SU-DHL-6 (cell line): Measurements from ENCODE around the gene C19orf81.

Source experiments
- H2AFZ ChIP-seq: fragments of 200-600 bp; sonication (generic); 2 replicates; pipeline ENCODE4 v1.6.1; 2014; ENCODE audit warnings: low read depth, mild to moderate bottlenecking, moderate library complexity, mixed read lengths, antibody characterized with exemption, low read length; ENCODE audit not compliant: severe bottlenecking
- H3F3A ChIP-seq: fragments of 200-600 bp; shearing (Covaris generic); 2 replicates; pipeline ENCODE4 v1.6.0; 2016; ENCODE audit warnings: antibody characterized with exemption, mild to moderate bottlenecking; ENCODE audit not compliant: insufficient read depth
- H3K27ac ChIP-seq: fragments of 200-600 bp; sonication (generic); 2 replicates; pipeline ENCODE4 v1.5.1; 2016; ENCODE audit warnings: low read depth, mild to moderate bottlenecking, low read length, moderate library complexity, mixed read lengths
- H3K27me3 ChIP-seq: fragments of 200-600 bp; sonication (generic), shearing (Covaris generic); 2 replicates; pipeline ENCODE4 v1.6.0; 2014; ENCODE audit warnings: mild to moderate bottlenecking, low read length
- H3K36me3 ChIP-seq: fragments of 200-600 bp; sonication (generic); 2 replicates; pipeline ENCODE4 v1.6.1; 2014; ENCODE audit warnings: mild to moderate bottlenecking, low read length, mixed read lengths
- H3K4me2 ChIP-seq: fragments of 300-600, 200-600 bp; shearing (Covaris generic), sonication (generic); 2 replicates; pipeline ENCODE4 v1.6.0; 2014; ENCODE audit warnings: low read length, low read depth, mild to moderate bottlenecking; ENCODE audit not compliant: poor library complexity, severe bottlenecking
- H3K4me3 ChIP-seq: fragments of 200-600 bp; sonication (generic); 2 replicates; pipeline ENCODE4 v1.5.1; 2014; ENCODE audit warnings: antibody characterized with exemption, low read length, mild to moderate bottlenecking, mixed read lengths; ENCODE audit not compliant: insufficient read depth, poor library complexity, severe bottlenecking
- H3K79me2 ChIP-seq: fragments of 200-600 bp; sonication (generic); 2 replicates; pipeline ENCODE4 v1.6.1; 2014; ENCODE audit warnings: mild to moderate bottlenecking, low read length, moderate library complexity; ENCODE audit not compliant: insufficient read depth
- H3K9ac ChIP-seq: fragments of 200-600 bp; sonication (generic); 2 replicates; pipeline ENCODE4 v1.7.0; 2014; ENCODE audit warnings: mild to moderate bottlenecking, low read length
- H3K9me2 ChIP-seq: fragments of 200-600 bp; sonication (generic); replicated peaks from 2 replicates; pipeline ENCODE4 v1.6.1; 2014; ENCODE audit warnings: low read length; ENCODE audit not compliant: insufficient read depth
- H3K9me3 ChIP-seq: fragments of 200-600 bp; sonication (generic); 2 replicates; pipeline ENCODE4 v1.6.1; 2014; ENCODE audit warnings: low read length, mixed read lengths; ENCODE audit not compliant: insufficient read depth
- H4K20me1 ChIP-seq: fragments of 200-600 bp; sonication (generic); 2 replicates; pipeline ENCODE4 v1.6.1; 2014; ENCODE audit warnings: low read depth, mild to moderate bottlenecking, antibody characterized with exemption, low read length, moderate library complexity, mixed read lengths
- CTCF ChIP-seq: fragments of 200-600 bp; sonication (generic); IDR thresholded peaks from one replicate; pipeline ENCODE4 v1.5.1; 2017; ENCODE audit warnings: antibody characterized with exemption, mild to moderate bottlenecking, low read length, moderate library complexity; ENCODE audit not compliant: insufficient read depth, poor library complexity, severe bottlenecking
- EZH2phosphoT487 ChIP-seq: fragments of 200-600 bp; sonication (generic), shearing (Covaris generic); conservative IDR thresholded peaks from 2 replicates; pipeline ENCODE4 v1.6.1; 2018; ENCODE audit warnings: mild to moderate bottlenecking, antibody characterized with exemption, low read length, moderate library complexity, mixed read lengths

Gene C19orf81

GRCh38 chr19:50639121-50640112 is 9.8 kb upstream of the C19orf81 start, which contains the start of gene SYT3:
SYT3 (minus strand) TSS chr19:50639881; CDS start chr19:50637411, 2,470 bp downstream.
- Histone ChIP-seq H3K9ac (no peak within 1 kb of the TSS), H3K36me3 (no peaks in the 10 kb centered on the region), H4K20me1 (no peaks in the 10 kb centered on the region), H3K4me3 (no peak within 1 kb of the TSS), H3K9me2 (no peaks in the 10 kb centered on the region), H2AFZ (no peak within 1 kb of the TSS), H3K27ac (no peak within 1 kb of the TSS), H3K4me2 (no peak within 1 kb of the TSS), H3K79me2 (no peaks in the 10 kb centered on the region), H3K27me3 (no peaks in the 10 kb centered on the region), H3F3A (no peaks in the 10 kb centered on the region), H3K9me3 (0 out of 2 replicates have a peak, but pooled peaks cover 2% of the 10 kb centered on the region)
- TF ChIP-seq CTCF (no peak), EZH2phosphoT487 (no peak)

- Histone ChIP-seq H3K9ac (no peak overlapping the region), H3K27me3 (no peaks in the 10 kb centered on the region), H3K36me3 (no peaks in the 10 kb centered on the region), H3K79me2 (no peaks in the 10 kb centered on the region), H3F3A (no peaks in the 10 kb centered on the region), H3K4me3 (no peak overlapping the region), H4K20me1 (no peaks in the 10 kb centered on the region), H2AFZ (no peak overlapping the region), H3K27ac (no peak overlapping the region), H3K9me3 (no peaks in the 10 kb centered on the region), H3K9me2 (no peaks in the 10 kb centered on the region), H3K4me2 (no peak overlapping the region)
- TF ChIP-seq EZH2phosphoT487 (no peak), CTCF (no peak)
These were observed 8.9 kb upstream of the C19orf81 start for GRCh38 chr19:50640368-50640767.

- Histone ChIP-seq H4K20me1 (no peaks in the 10 kb centered on the region), H3K36me3 (no peaks in the 10 kb centered on the region), H3K4me2 (no peak overlapping the region), H2AFZ (no peak overlapping the region), H3K27ac (no peak overlapping the region), H3K79me2 (no peaks in the 10 kb centered on the region), H3K9me3 (no peaks in the 10 kb centered on the region), H3K27me3 (no peaks in the 10 kb centered on the region), H3F3A (no peaks in the 10 kb centered on the region), H3K4me3 (no peak overlapping the region), H3K9me2 (no peaks in the 10 kb centered on the region), H3K9ac (no peak overlapping the region)
- TF ChIP-seq EZH2phosphoT487 = no peak
- no peak for TF ChIP-seq CTCF
These were observed 4.8 kb upstream of the C19orf81 start for GRCh38 chr19:50644315-50644915.
